NCI-H2227 treated with DMSO at 0.1 percent for 48 hours (cell line): Measurements from ENCODE around the gene URB1.
"Not testable (repeated sequence)": the region's sequence is repeated elsewhere in the genome, so short reads cannot be mapped to it uniquely, and the experiment has no call there.

ENCODE experiments used
- DNase-seq: peaks from one replicate; lab custom pipeline; 2025; lab: John Stamatoyannopoulos, UW

The URB1 gene

GRCh38 chr21:32297449-32297848, 95.4 kb downstream of the URB1 start:
- DNase-seq: no peak

GRCh38 chr21:32285476-32285875, 107.3 kb downstream of the URB1 start:
- no peak for DNase-seq

DNA sequence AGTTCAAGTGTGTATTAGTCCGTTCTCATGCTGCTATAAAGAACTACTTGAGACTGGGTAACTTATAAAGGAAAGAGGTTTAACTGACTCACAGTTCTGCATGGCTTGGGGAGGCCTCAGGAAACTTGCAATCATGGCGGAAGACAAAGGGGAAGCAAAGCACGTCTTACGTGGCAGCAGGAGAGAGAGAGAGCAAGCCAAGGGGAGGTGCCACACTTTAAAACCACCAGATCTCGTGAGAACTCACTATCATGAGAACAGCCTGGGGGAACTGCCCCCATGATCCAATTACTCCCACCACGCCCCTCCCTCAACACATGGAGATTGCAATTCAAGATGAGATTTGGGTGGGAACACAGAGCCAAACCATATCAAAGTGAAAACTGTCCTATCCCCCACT, 109.8 kb downstream of the URB1 start:
- no peak for DNase-seq

- DNase-seq: no peak
These were observed 111.3 kb downstream of the URB1 start for GRCh38 chr21:32281531-32281930.

DNA sequence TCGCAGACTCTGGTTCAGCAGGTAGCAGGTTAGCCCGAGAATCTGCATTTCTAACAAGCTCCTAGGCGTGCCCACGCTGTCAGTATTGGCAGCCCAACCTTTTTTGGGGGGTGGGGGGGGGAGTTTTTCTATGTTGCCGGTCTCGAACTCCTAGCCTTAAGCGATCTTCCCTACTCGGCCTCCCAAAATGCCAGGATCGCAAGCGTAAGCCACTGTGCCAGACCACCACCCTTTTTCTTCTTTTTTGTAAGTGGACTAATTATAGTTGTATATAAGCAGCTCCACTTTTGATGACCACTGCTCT, 113.5 kb downstream of the URB1 start:
- DNase-seq: peak; percentile 50

DNA sequence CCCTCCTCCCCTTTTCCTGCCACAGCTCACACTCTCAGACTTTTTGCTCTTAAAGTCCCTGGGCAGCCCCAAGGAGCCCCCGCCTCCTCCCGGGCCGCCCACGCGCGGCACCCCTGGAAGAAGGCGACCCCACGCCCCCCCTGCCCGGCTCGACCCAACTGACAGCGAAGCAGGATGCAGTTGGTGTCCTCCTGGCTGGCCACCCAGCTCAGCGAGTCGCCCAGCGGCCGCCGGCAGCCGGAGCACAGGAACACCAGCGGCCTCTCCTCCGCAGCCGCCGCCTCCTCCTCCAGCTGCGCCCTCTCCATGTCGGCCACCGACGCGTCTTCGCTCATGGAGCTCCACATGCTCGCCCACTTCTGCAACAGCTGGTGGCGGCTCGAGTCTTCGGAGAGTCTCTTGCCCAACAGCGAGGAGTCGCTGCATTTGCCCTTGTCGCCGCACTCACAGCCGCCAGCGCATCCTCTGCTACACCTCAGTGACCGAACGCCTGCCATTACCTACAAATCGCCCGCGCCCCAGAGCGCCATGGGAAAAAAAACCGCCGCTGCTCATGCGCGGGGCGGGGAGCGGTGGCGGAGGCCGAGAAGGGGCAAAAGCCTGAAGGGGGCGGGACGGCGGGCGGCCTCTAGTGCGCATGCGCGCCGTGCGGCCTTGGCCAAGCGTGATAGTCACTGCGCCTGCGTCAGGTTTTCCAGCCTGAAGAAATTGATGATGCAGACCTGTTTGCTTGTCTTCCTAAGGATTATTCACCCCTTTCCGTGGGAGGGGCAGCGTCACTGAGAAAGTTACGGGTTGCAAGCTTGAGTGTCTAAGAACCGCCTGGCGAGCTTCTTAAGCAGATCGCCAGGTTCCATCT, 114.1 kb downstream of the URB1 start, which contains the start of gene MIS18A:
Gene MIS18A (minus strand): TSS at position 532 of the 859 bp plus-strand sequence. CDS start 35 bp downstream, at position 497.
- DNase-seq: peak; percentile 98

DNA sequence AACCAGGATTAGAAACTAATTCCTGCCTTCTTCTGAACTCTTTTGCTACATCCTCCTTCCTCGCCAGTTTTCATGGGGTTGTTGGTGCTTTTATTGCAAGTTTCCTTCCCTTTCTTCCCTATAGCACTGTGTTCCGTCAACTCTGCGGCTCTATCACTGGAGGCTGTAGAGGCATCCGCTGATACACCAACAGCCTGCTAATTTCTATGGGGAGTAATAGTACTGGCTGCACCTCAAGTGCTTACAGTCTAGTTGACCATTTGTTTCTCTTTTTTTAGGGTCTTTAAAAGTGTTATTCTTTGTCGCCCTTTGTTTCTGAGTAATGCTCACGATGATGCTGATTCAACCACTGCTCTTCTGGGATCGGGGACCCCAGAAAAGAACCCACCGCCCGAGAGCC, 114.7 kb downstream of the URB1 start:
- DNase-seq: no peak

DNA sequence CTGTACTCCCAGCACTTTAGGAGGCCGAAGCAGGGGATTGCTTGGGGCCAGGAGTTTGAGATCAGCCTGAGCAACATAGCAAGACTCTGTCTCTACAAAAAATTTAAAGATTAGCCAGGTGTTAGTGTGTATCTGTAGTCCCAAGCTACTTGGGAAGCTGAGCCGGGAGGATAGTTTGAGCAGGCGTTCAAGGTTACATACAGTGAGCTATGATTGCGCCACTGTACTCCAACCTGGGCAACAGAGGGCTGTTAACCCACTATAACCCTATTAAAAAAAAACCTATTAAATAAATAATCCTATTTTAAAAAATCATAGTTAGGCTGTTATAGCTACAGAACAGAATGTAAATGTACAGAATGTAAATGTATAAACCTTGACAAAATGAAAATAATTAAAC, 116.1 kb downstream of the URB1 start:
- DNase-seq: no peak

DNA sequence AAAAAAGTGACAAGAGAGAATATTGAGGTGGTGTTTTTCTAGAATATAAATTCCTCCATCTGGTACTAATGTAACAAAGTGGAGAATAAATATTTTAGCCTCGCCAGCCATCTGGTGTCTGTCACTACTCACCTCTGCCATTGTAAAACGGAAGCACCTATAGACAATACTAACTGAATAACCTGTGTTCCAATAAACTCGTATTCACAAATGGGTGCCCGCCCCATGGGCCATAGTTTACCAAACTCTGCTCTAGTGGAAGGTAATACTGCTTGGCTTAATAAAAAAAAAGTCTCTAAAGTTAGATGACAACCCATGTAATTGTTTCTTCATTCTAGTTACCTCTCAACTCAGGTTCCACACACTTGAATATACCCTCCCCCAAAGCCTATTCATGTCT, 122.1 kb downstream of the URB1 start:
- DNase-seq: no peak

- DNase-seq: not testable (repeated sequence)
These were observed 127.5 kb downstream of the URB1 start for GRCh38 chr21:32265321-32265720.

- DNase-seq: no peak
These were observed 130.9 kb downstream of the URB1 start for GRCh38 chr21:32261929-32262328.
